ENCODE results near the gene TMEM163.

TMEM163 gene

GRCh38 chr2:134564549-134564948 is 154.3 kb downstream of the TMEM163 start:
- Histone ChIP-seq H3K4me3 (ENCODE audit: low read depth, low read length) (no peak overlapping the region), H3K79me2 (ENCODE audit: control insufficient read depth, insufficient read depth, low read length, unreplicated experiment) (no peaks in the 10 kb centered on the region), H3K4me1 (ENCODE audit: control insufficient read depth, insufficient read depth, low read length, unreplicated experiment) (no peaks in the 10 kb centered on the region), H2AFZ (ENCODE audit: low read length, unreplicated experiment) (no peak overlapping the region), H3K36me3 (ENCODE audit: insufficient read depth, low read length) (no peaks in the 10 kb centered on the region), H3K27ac (ENCODE audit: low read depth, low read length) (no peak overlapping the region), H3K27me3 (ENCODE audit: insufficient read depth, low read length) (peaks cover 12% of the 10 kb centered on the region; the same call in 1 of the 2 replicates)

DNA sequence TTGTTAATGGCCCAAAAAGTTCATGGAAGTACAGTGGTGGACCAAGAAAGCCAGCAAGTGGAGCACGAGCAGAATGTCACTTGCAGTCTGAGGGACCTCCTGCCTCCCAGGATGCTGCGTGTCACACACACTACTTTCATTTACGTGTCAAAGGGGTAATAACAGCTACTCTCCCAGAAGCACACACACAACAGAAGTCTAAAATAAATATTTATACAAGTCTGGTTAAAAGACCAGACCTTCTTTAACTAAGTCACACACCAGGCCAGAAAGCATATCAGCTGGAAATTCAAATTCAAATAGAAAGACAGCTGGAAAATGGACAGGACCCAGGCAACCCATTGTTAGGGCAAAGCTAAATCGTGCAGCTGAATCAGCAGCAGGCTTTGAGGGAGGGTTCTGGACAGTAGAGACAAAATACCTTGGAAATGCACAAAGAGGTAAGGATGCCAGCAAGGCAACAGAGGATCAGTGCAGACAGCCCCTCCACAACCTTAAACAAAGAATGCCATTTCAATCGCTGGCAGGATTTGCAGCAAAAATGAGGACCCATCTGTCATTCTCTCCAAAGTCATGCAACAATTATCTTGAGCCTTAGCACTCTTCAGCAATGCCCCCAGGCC is 160.5 kb downstream of the TMEM163 start:
- no peak overlapping the region for H2AFZ ChIP-seq (ENCODE audit: low read length, unreplicated experiment)
- H3K79me2 ChIP-seq (ENCODE audit: control insufficient read depth, insufficient read depth, low read length, unreplicated experiment) = no peaks in the 10 kb centered on the region
- peaks cover 18% of the 10 kb centered on the region for H3K27me3 ChIP-seq (ENCODE audit: insufficient read depth, low read length)
- H3K36me3 ChIP-seq (ENCODE audit: insufficient read depth, low read length) = no peaks in the 10 kb centered on the region
- H3K4me1 ChIP-seq (ENCODE audit: control insufficient read depth, insufficient read depth, low read length, unreplicated experiment) = no peaks in the 10 kb centered on the region
- no peak overlapping the region for H3K27ac ChIP-seq (ENCODE audit: low read depth, low read length)
- H3K4me3 ChIP-seq (ENCODE audit: low read depth, low read length) = no peak overlapping the region

DNA sequence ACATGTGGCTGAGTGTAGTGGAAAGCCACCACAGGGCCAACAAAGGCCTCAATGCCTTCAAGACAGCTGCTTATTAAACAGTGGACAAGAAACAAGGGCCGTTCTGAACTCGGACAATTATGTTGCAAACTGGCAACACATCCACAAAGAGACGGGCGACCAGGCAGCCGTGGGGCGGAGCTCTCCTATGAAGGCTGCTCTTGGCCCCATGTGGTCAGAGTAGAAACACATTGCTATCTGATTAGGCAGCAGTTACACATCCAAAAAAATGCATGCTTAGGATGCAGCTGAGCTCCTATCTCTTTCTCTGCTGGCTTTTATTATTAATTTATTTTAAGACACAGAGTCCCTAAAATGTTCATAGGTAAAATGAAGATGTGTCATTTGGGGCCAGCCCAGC is 163.4 kb downstream of the TMEM163 start:
- Histone ChIP-seq H3K27me3 (ENCODE audit: insufficient read depth, low read length) (peaks cover 18% of the 10 kb centered on the region), H3K36me3 (ENCODE audit: insufficient read depth, low read length) (no peaks in the 10 kb centered on the region), H3K4me1 (ENCODE audit: control insufficient read depth, insufficient read depth, low read length, unreplicated experiment) (no peaks in the 10 kb centered on the region), H3K27ac (ENCODE audit: low read depth, low read length) (no peak overlapping the region), H3K4me3 (ENCODE audit: low read depth, low read length) (no peak overlapping the region), H2AFZ (ENCODE audit: low read length, unreplicated experiment) (no peak overlapping the region), H3K79me2 (ENCODE audit: control insufficient read depth, insufficient read depth, low read length, unreplicated experiment) (no peaks in the 10 kb centered on the region)

DNA sequence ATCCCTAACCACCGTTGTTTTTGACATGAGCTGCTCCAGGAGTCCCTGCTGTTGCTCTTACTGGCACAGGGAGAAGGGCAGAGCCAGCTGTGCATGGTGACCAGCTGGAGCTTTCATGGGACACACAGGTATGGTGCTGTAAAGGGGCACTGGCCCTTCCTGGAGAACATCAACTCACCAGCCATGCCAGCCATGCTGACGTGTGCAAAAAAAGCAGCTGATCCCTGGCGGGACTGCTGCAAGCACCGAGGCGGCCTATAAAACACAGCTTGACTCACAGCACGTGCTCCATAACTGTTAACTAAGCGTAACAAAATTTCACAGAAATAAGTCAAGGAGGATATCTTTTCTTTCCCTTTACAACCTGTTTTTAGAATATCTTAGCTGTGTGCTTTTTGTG is 165.1 kb downstream of the TMEM163 start:
- no peak overlapping the region for H3K27ac ChIP-seq (ENCODE audit: low read depth, low read length)
- H3K27me3 ChIP-seq (ENCODE audit: insufficient read depth, low read length) = peaks cover 8% of the 10 kb centered on the region
- H3K4me3 ChIP-seq (ENCODE audit: low read depth, low read length) = no peak overlapping the region
- no peak overlapping the region for H2AFZ ChIP-seq (ENCODE audit: low read length, unreplicated experiment)
- H3K79me2 ChIP-seq (ENCODE audit: control insufficient read depth, insufficient read depth, low read length, unreplicated experiment) = no peaks in the 10 kb centered on the region
- no peaks in the 10 kb centered on the region for H3K36me3 ChIP-seq (ENCODE audit: insufficient read depth, low read length)
- no peaks in the 10 kb centered on the region for H3K4me1 ChIP-seq (ENCODE audit: control insufficient read depth, insufficient read depth, low read length, unreplicated experiment)

DNA sequence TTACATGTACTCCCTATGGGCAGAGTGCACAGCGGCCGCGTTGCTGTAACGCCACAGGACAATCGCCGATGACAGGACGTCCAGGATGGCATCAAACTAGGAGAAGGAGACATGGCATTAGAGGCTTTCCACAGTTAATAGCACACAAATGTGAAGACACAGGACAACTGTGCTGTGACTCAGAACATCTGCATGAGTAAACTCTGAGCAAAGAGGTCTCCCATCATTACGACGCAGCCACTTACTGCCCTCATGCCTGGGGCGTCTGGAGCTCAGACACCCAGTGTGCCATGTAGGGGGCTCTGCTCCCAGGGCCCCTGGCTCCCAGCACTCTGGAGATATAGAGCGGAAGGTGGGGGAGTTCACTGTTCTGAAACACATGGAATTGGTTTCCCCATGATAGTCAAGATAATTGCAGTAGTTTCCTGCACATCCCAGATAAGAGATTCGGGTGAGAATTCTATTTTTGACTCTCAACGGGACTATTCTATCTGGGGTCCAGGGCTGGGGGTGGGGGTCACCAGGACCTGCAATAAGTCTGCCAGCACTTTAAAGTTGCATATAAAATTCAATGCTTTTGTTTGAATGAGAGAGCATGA is 168.1 kb downstream of the TMEM163 start:
- H2AFZ ChIP-seq (ENCODE audit: low read length, unreplicated experiment) = no peak overlapping the region
- no peaks in the 10 kb centered on the region for H3K79me2 ChIP-seq (ENCODE audit: control insufficient read depth, insufficient read depth, low read length, unreplicated experiment)
- no peaks in the 10 kb centered on the region for H3K27me3 ChIP-seq (ENCODE audit: insufficient read depth, low read length)
- H3K36me3 ChIP-seq (ENCODE audit: insufficient read depth, low read length) = no peaks in the 10 kb centered on the region
- no peak overlapping the region for H3K27ac ChIP-seq (ENCODE audit: low read depth, low read length)
- H3K4me3 ChIP-seq (ENCODE audit: low read depth, low read length) = no peak overlapping the region
- no peaks in the 10 kb centered on the region for H3K4me1 ChIP-seq (ENCODE audit: control insufficient read depth, insufficient read depth, low read length, unreplicated experiment)

DNA sequence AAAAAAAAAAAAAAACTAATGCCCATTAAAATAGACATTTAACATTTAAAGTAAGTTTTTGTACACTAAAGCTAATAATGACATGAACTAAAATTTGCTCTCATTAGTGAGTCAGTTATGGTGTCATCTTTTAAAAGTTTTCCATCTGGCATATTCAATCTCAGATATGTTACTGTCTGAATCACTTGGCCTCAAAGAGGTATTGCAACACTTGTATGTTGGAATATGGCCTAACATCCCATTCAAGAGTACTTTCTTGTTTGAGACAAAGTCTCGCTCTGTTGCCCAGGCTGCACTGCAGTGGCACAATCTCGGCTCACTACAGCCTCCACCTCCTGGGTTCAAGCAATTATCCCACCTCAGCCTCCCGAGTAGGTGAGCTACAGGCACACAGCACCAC is 169.7 kb downstream of the TMEM163 start:
- no peaks in the 10 kb centered on the region for H3K4me1 ChIP-seq (ENCODE audit: control insufficient read depth, insufficient read depth, low read length, unreplicated experiment)
- no peak overlapping the region for H3K4me3 ChIP-seq (ENCODE audit: low read depth, low read length)
- H2AFZ ChIP-seq (ENCODE audit: low read length, unreplicated experiment) = no peak overlapping the region
- H3K27ac ChIP-seq (ENCODE audit: low read depth, low read length) = no peak overlapping the region
- no peaks in the 10 kb centered on the region for H3K27me3 ChIP-seq (ENCODE audit: insufficient read depth, low read length)
- no peaks in the 10 kb centered on the region for H3K79me2 ChIP-seq (ENCODE audit: control insufficient read depth, insufficient read depth, low read length, unreplicated experiment)
- H3K36me3 ChIP-seq (ENCODE audit: insufficient read depth, low read length) = no peaks in the 10 kb centered on the region

DNA sequence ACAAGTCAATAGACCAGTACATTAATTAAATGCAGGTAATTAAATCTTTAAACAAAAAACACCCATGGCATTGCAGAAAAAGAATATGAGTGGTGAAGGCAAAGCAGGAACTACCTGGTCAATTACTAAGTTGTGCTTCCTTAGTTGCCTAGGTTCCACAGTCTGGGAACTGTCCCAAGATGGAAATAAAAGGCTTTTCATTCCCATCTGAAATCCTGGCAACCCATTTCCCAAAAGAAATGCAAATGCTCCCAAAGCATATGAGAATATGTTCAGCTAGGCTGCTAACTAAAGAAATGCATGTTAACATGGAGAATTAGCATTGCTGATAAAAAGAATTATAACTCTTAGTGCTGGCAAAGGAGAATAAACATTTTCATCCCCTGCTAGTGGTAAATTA is 177.8 kb downstream of the TMEM163 start:
- Histone ChIP-seq H3K27me3 (ENCODE audit: insufficient read depth, low read length) (peaks cover 4% of the 10 kb centered on the region), H2AFZ (ENCODE audit: low read length, unreplicated experiment) (no peak overlapping the region), H3K27ac (ENCODE audit: low read depth, low read length) (no peak overlapping the region), H3K4me1 (ENCODE audit: control insufficient read depth, insufficient read depth, low read length, unreplicated experiment) (no peaks in the 10 kb centered on the region), H3K79me2 (ENCODE audit: control insufficient read depth, insufficient read depth, low read length, unreplicated experiment) (no peaks in the 10 kb centered on the region), H3K4me3 (ENCODE audit: low read depth, low read length) (no peak overlapping the region), H3K36me3 (ENCODE audit: insufficient read depth, low read length) (no peaks in the 10 kb centered on the region)

- Histone ChIP-seq H3K36me3 (ENCODE audit: insufficient read depth, low read length) (no peaks in the 10 kb centered on the region), H3K79me2 (ENCODE audit: control insufficient read depth, insufficient read depth, low read length, unreplicated experiment) (no peaks in the 10 kb centered on the region), H3K27ac (ENCODE audit: low read depth, low read length) (no peak overlapping the region), H2AFZ (ENCODE audit: low read length, unreplicated experiment) (no peak overlapping the region), H3K4me3 (ENCODE audit: low read depth, low read length) (no peak overlapping the region), H3K27me3 (ENCODE audit: insufficient read depth, low read length) (peaks cover 5% of the 10 kb centered on the region), H3K4me1 (ENCODE audit: control insufficient read depth, insufficient read depth, low read length, unreplicated experiment) (no peaks in the 10 kb centered on the region)
These were observed 178.8 kb downstream of the TMEM163 start for GRCh38 chr2:134539981-134540380.

GRCh38 chr2:134537702-134538101 is 181.1 kb downstream of the TMEM163 start:
- H3K27me3 ChIP-seq (ENCODE audit: insufficient read depth, low read length) = peaks cover 12% of the 10 kb centered on the region
- H3K36me3 ChIP-seq (ENCODE audit: insufficient read depth, low read length) = no peaks in the 10 kb centered on the region
- H3K4me3 ChIP-seq (ENCODE audit: low read depth, low read length) = no peak overlapping the region

GRCh38 chr2:134537121-134537520 is 181.7 kb downstream of the TMEM163 start:
- H3K4me1 ChIP-seq (ENCODE audit: control insufficient read depth, insufficient read depth, low read length, unreplicated experiment) = no peaks in the 10 kb centered on the region

More at GRCh38 chr2:134537702-134538101, 181.1 kb downstream of the TMEM163 start:
- H3K79me2 ChIP-seq (ENCODE audit: control insufficient read depth, insufficient read depth, low read length, unreplicated experiment) = no peaks in the 10 kb centered on the region
- no peak overlapping the region for H3K27ac ChIP-seq (ENCODE audit: low read depth, low read length)
- no peaks in the 10 kb centered on the region for H3K4me1 ChIP-seq (ENCODE audit: control insufficient read depth, insufficient read depth, low read length, unreplicated experiment)
- H2AFZ ChIP-seq (ENCODE audit: low read length, unreplicated experiment) = no peak overlapping the region

GRCh38 chr2:134536296-134536695 is 182.5 kb downstream of the TMEM163 start:
- H3K4me3 ChIP-seq (ENCODE audit: low read depth, low read length) = no peak overlapping the region
- H3K27ac ChIP-seq (ENCODE audit: low read depth, low read length) = no peak overlapping the region
- no peaks in the 10 kb centered on the region for H3K36me3 ChIP-seq (ENCODE audit: insufficient read depth, low read length)
- peaks cover 12% of the 10 kb centered on the region for H3K27me3 ChIP-seq (ENCODE audit: insufficient read depth, low read length)
- H3K79me2 ChIP-seq (ENCODE audit: control insufficient read depth, insufficient read depth, low read length, unreplicated experiment) = no peaks in the 10 kb centered on the region
- no peak overlapping the region for H2AFZ ChIP-seq (ENCODE audit: low read length, unreplicated experiment)
- H3K4me1 ChIP-seq (ENCODE audit: control insufficient read depth, insufficient read depth, low read length, unreplicated experiment) = no peaks in the 10 kb centered on the region

More at GRCh38 chr2:134537121-134537520, 181.7 kb downstream of the TMEM163 start:
- H3K27me3 ChIP-seq (ENCODE audit: insufficient read depth, low read length) = peaks cover 12% of the 10 kb centered on the region
- H3K79me2 ChIP-seq (ENCODE audit: control insufficient read depth, insufficient read depth, low read length, unreplicated experiment) = no peaks in the 10 kb centered on the region
- H3K36me3 ChIP-seq (ENCODE audit: insufficient read depth, low read length) = no peaks in the 10 kb centered on the region
- no peak overlapping the region for H3K27ac ChIP-seq (ENCODE audit: low read depth, low read length)
- no peak overlapping the region for H3K4me3 ChIP-seq (ENCODE audit: low read depth, low read length)
- no peak overlapping the region for H2AFZ ChIP-seq (ENCODE audit: low read length, unreplicated experiment)

All from ACC112 (cell line).